CD14-positive monocyte (primary cell): ENCODE results near the gene COQ2. TPM values are rescaled to one million over a fixed set of nuclear protein-coding genes. Genes with fewer than 3 reads are reported as not detected.
A peak's percentile ranks its signal among the peaks of the same experiment; 100 is the strongest.

Experiments
- DNase-seq, 3 donors: peaks; one replicate each; pipeline ENCODE4 v3.0.0-alpha.2; 2011 to 2022
- H2AFZ ChIP-seq: 2 replicates; pipeline ENCODE4 v1.6.0; 2012; ENCODE audit warnings: mild to moderate bottlenecking, low read depth, low read length, inconsistent platforms; ENCODE audit not compliant: insufficient read depth, poor library complexity, severe bottlenecking
- H3K27ac ChIP-seq, 2 donors: 1 replicate in 1 of 2; 2 replicates in 1 of 2; pipeline ENCODE4 v1.5.1; 2012 to 2013; ENCODE audit warnings: low read length in 2 of 2, control low read depth in 1 of 2, inconsistent platforms in 1 of 2, low read depth in 1 of 2, mild to moderate bottlenecking in 1 of 2
- H3K27me3 ChIP-seq, 2 donors: one replicate each; pipeline versions ENCODE4 v1.6.0 to v1.6.1; 2011 to 2013; ENCODE audit warnings: low read length in 2 of 2; ENCODE audit not compliant: control insufficient read depth in 2 of 2, insufficient read depth in 2 of 2
- H3K36me3 ChIP-seq, 2 donors: replicated peaks in 1 of 2; 1 replicate in 1 of 2; 2 replicates in 1 of 2; pipeline versions ENCODE4 v1.5.1 to v1.6.1; 2012 to 2013; ENCODE audit warnings: low read length in 2 of 2, control low read depth in 1 of 2, inconsistent platforms in 1 of 2, mild to moderate bottlenecking in 1 of 2; ENCODE audit not compliant: insufficient read depth in 2 of 2, control insufficient read depth in 1 of 2
- H3K4me1 ChIP-seq, 2 donors: 1 replicate in 1 of 2; 2 replicates in 1 of 2; pipeline versions ENCODE4 v1.5.1 to v1.6.1; 2012 to 2013; ENCODE audit warnings: low read length in 2 of 2, control low read depth in 1 of 2, inconsistent platforms in 1 of 2, mild to moderate bottlenecking in 1 of 2, moderate library complexity in 1 of 2; ENCODE audit not compliant: insufficient read depth in 2 of 2, control insufficient read depth in 1 of 2
- H3K4me2 ChIP-seq: replicated peaks from 2 replicates; pipeline ENCODE3; 2012; ENCODE audit warnings: low read length, moderate library complexity, mild to moderate bottlenecking; ENCODE audit not compliant: poor library complexity, severe bottlenecking; ENCODE audit errors: extremely low read depth
- H3K4me3 ChIP-seq, 3 experiments: fragments of 200-600 bp in 1 of 3; sonication (generic) in 1 of 3; replicated peaks in 1 of 3; 1 replicate in 2 of 3; 2 replicates in 1 of 3; pipeline ENCODE4 v1.5.1; 2011 to 2013; ENCODE audit warnings: low read length in 3 of 3, mild to moderate bottlenecking in 3 of 3, control low read depth in 2 of 3, low read depth in 2 of 3, inconsistent platforms in 1 of 3, moderate library complexity in 1 of 3
- H3K79me2 ChIP-seq: 2 replicates; pipeline ENCODE4 v1.6.0; 2012; ENCODE audit warnings: mild to moderate bottlenecking, control low read depth, inconsistent platforms, low read length, moderate library complexity; ENCODE audit not compliant: insufficient read depth
- H3K9ac ChIP-seq: 2 replicates; pipeline ENCODE4 v1.6.0; 2017; ENCODE audit warnings: low read length, mild to moderate bottlenecking; ENCODE audit not compliant: insufficient read depth, poor library complexity, severe bottlenecking
- H3K9me3 ChIP-seq, 2 donors: replicated peaks in 1 of 2; 1 replicate in 1 of 2; 2 replicates in 1 of 2; pipeline versions ENCODE4 v1.5.1 to v1.6.1; 2012 to 2013; ENCODE audit warnings: low read length in 2 of 2, control low read depth in 1 of 2; ENCODE audit not compliant: control insufficient read depth in 1 of 2, insufficient read depth in 1 of 2
- H4K20me1 ChIP-seq: 2 replicates; pipeline ENCODE4 v1.6.0; 2012; ENCODE audit warnings: mild to moderate bottlenecking, low read length, control low read depth, moderate library complexity; ENCODE audit not compliant: insufficient read depth
- H3K27ac Mint-ChIP-seq, 7 donors: one replicate each; pipeline ENCODE4 v1.8.0; 2020; ENCODE audit warnings: mild to moderate bottlenecking in 7 of 7, mixed read lengths in 7 of 7, moderate library complexity in 6 of 7, inconsistent platforms in 2 of 7
- H3K27me3 Mint-ChIP-seq, 3 donors: one replicate each; pipeline ENCODE4 v1.8.0; 2021 to 2022; ENCODE audit warnings: low read depth in 3 of 3, mild to moderate bottlenecking in 3 of 3, mixed read lengths in 3 of 3, moderate library complexity in 3 of 3, inconsistent platforms in 1 of 3
- H3K36me3 Mint-ChIP-seq, 2 donors: one replicate each; pipeline ENCODE4 v1.8.0; 2020; ENCODE audit warnings: mixed read lengths in 2 of 2, inconsistent platforms in 1 of 2, mild to moderate bottlenecking in 1 of 2
- H3K4me1 Mint-ChIP-seq: one replicate; pipeline ENCODE4 v1.8.0; 2020; ENCODE audit warnings: mild to moderate bottlenecking, mixed read lengths
- H3K4me3 Mint-ChIP-seq, 2 donors: one replicate each; pipeline ENCODE4 v1.8.0; 2020; ENCODE audit warnings: mild to moderate bottlenecking in 2 of 2, mixed read lengths in 2 of 2, moderate library complexity in 1 of 2
- H3K9me3 Mint-ChIP-seq, 7 donors: one replicate each; pipeline ENCODE4 v1.8.0; 2020 to 2022; ENCODE audit warnings: mixed read lengths in 7 of 7, mild to moderate bottlenecking in 6 of 7, moderate library complexity in 6 of 7, inconsistent platforms in 2 of 7
- CTCF ChIP-seq: fragments of 200-600 bp; IDR thresholded peaks from one replicate; pipeline ENCODE4 v1.8.0; 2022; ENCODE audit warnings: antibody characterized with exemption, mild to moderate bottlenecking
- WGBS: methylation state at CpG from one replicate; pipeline ENCODE4 v1.1.5; 2013; ENCODE audit warnings: missing lambda C conversion rate; ENCODE audit not compliant: insufficient coverage; 5-methylcytosine and 5-hydroxymethylcytosine counted together
- intact Hi-C, 2 donors: fragments of 100-400 bp; cut with micrococcal nuclease; formaldehyde crosslinking; loops; one replicate each; pipeline versions ENCODE4 v1.15.0 to v1.15.1; 2023
- polyA plus RNA-seq, 3 donors: library from polyadenylated mRNA; depleted of rRNA in 1 of 3; unstranded in 2 of 3; stranded (reverse) in 1 of 3; fragments of 300-500 nt in 2 of 3; fragments of >200 nt in 1 of 3; fragmentation: Illumina TruSeq in 2 of 3; gene quantifications; 1 replicate in 2 of 3; 2 replicates in 1 of 3; pipeline ENCODE4 v1.2.3, GENCODE V29; 2012 to 2021

The COQ2 gene
- polyA plus RNA-seq, 3 donors = 14.7 to 48.6 (median 40.7) TPM

GRCh38 chr4:83223781-83224180 is 60.8 kb downstream of the COQ2 start:
- no peak for TF ChIP-seq CTCF
- H3K36me3 ChIP-seq = no peaks in the 10 kb centered on the region
- intact Hi-C loops = no loop called here
- H3K4me3 ChIP-seq = no peak overlapping the region
- H3K79me2 ChIP-seq = peaks cover under 1% of the 10 kb centered on the region
- no peak overlapping the region for H3K27ac ChIP-seq
- Mint-ChIP-seq H3K36me3 (peaks cover 12 to 15% of the 10 kb centered on the region in 2 donors), H3K27me3 (peaks cover 0 to 5% (median 0%) of the 10 kb centered on the region in 3 donors), H3K27ac (peak overlapping the region in 1 of 7 donors; percentile 65), H3K9me3 (peaks cover 0 to 3% (median 0%) of the 10 kb centered on the region in 7 donors), H3K4me3 (no peak overlapping the region), H3K4me1 (peaks cover 24% of the 10 kb centered on the region)
- H3K9me3 ChIP-seq = no peaks in the 10 kb centered on the region
- no peak overlapping the region for H2AFZ ChIP-seq
- H3K4me1 ChIP-seq = peaks cover 13 to 25% of the 10 kb centered on the region in 2 donors
- no peak overlapping the region for H3K9ac ChIP-seq
- DNase-seq = no peak
- H3K27me3 ChIP-seq = no peaks in the 10 kb centered on the region
- no CpG with 5 or more reads among the region's 3 CpGs for WGBS
- no peak overlapping the region for H3K4me2 ChIP-seq
- H4K20me1 ChIP-seq = no peaks in the 10 kb centered on the region

DNA sequence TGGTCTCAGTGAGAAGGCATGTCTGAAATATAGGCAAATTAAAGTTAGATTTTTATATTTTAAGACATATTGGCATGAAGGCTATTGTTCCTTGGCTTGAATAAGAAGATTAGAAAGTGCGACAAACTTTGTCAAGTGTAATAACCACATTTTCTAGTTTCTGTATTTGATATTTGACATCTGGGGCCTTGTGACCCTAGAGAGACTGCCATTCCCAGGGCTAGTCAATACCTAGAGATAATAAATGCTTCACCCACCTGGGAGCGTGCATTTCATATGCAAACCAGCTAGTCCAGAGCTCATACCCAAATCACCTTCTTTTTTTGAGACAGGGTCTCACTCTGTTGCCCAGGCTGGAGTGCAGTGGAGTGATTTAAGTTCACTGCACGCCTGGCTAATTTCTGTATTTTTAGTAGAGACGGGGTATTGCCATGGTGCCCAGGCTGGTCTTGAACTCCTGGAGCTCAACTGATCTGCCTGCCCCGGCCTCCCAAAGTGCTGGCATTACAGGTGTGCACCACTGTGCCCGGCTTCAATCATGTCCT is 62.6 kb downstream of the COQ2 start:
- intact Hi-C loops = no loop called here
- TF ChIP-seq CTCF = no peak
- H3K27ac ChIP-seq = no peak overlapping the region
- Mint-ChIP-seq H3K36me3 (peaks cover 12 to 13% of the 10 kb centered on the region in 2 donors), H3K4me1 (peaks cover 42% of the 10 kb centered on the region), H3K9me3 (peaks cover 0 to 3% (median 0%) of the 10 kb centered on the region in 7 donors), H3K27me3 (peaks cover 0 to 5% (median 0%) of the 10 kb centered on the region in 3 donors), H3K4me3 (no peak overlapping the region), H3K27ac (no peak overlapping the region)
- no peaks in the 10 kb centered on the region for H3K27me3 ChIP-seq
- H3K36me3 ChIP-seq = no peaks in the 10 kb centered on the region
- peaks cover 3% of the 10 kb centered on the region for H3K79me2 ChIP-seq
- H3K9me3 ChIP-seq = no peaks in the 10 kb centered on the region
- peaks cover 30 to 43% of the 10 kb centered on the region in 2 donors for H3K4me1 ChIP-seq
- no peak for DNase-seq
- no peaks in the 10 kb centered on the region for H4K20me1 ChIP-seq
- H2AFZ ChIP-seq = no peak overlapping the region
- no peak overlapping the region for H3K4me3 ChIP-seq
- no peak overlapping the region for H3K4me2 ChIP-seq
- WGBS = 100% methylated on average over 4 of the region's 6 CpGs
- no peak overlapping the region for H3K9ac ChIP-seq
